AG09309 (cell line): ENCODE data around the gene PVALEF.
"Not testable (repeated sequence)": the region's sequence is repeated elsewhere in the genome, so short reads cannot be mapped to it uniquely, and the experiment has no call there.

Experiments
- DNase-seq: peaks from one replicate; pipeline ENCODE4 v3.0.0-alpha.2; 2010; ENCODE audit warnings: low read depth
- H3K4me3 ChIP-seq: 2 replicates; pipeline ENCODE4 v1.5.1; 2011; ENCODE audit warnings: mild to moderate bottlenecking, low read depth, low read length, moderate library complexity; ENCODE audit not compliant: control insufficient read depth
- CTCF ChIP-seq: IDR thresholded peaks from 2 replicates; pipeline ENCODE4 v1.5.1; 2011; ENCODE audit warnings: mild to moderate bottlenecking, low read depth, low read length, inconsistent platforms; ENCODE audit not compliant: insufficient read depth, control insufficient read depth; ENCODE audit errors: missing control alignments

The PVALEF gene

GRCh38 chr17:81143717-81144422 is 21.4 kb upstream of the PVALEF start:
- no peak for TF ChIP-seq CTCF
- DNase-seq, result no peak
- H3K4me3 ChIP-seq, result no peak overlapping the region

- TF ChIP-seq CTCF, result no peak
- no peak overlapping the region for H3K4me3 ChIP-seq
- no peak for DNase-seq
Measured at GRCh38 chr17:81144423-81144781, 20.9 kb upstream of the PVALEF start.

- H3K4me3 ChIP-seq, DNase-seq: not testable (repeated sequence)
Measured at GRCh38 chr17:81146208-81146607, 19.1 kb upstream of the PVALEF start.

- no peak for DNase-seq
- H3K4me3 ChIP-seq, result no peak overlapping the region
- no peak for TF ChIP-seq CTCF
Measured at GRCh38 chr17:81147701-81148100, 17.6 kb upstream of the PVALEF start.

GRCh38 chr17:81148571-81148970 is 16.7 kb upstream of the PVALEF start:
- TF ChIP-seq CTCF, result no peak
- no peak overlapping the region for H3K4me3 ChIP-seq
- DNase-seq, result no peak

GRCh38 chr17:81148986-81149533 is 16.2 kb upstream of the PVALEF start:
- H3K4me3 ChIP-seq, result no peak overlapping the region
- no peak for TF ChIP-seq CTCF
- no peak for DNase-seq

GRCh38 chr17:81150377-81151077 is 14.8 kb upstream of the PVALEF start:
- no peak for DNase-seq
- no peak for TF ChIP-seq CTCF
- no peak overlapping the region for H3K4me3 ChIP-seq
